ENCODE data around the gene ZNF611. TPM values are rescaled to one million over a fixed set of nuclear protein-coding genes. Genes with fewer than 3 reads are reported as not detected.
"Not testable (repeated sequence)": the region's sequence is repeated elsewhere in the genome, so short reads cannot be mapped to it uniquely, and the experiment has no call there.

Gene ZNF611
- total RNA-seq: 10 to 100 TPM; 16.6 to 31.5 TPM
- polyA plus RNA-seq (ENCODE audit: insufficient read length in 2 of 2): 10 to 100 TPM; 16.5 to 20.2 TPM
- long read RNA-seq, donor 1, full-length matches to known transcripts: 2 of 2 reads
- long read RNA-seq, donor 1, partial matches to known transcripts: 0 of 2 reads
- long read RNA-seq, donor 1, other reads (novel, unspliced or antisense): 0 of 2 reads
- long read RNA-seq, donor 2: 0 reads
- long read RNA-seq, donor 3, full-length matches to known transcripts: 1 of 1 reads
- long read RNA-seq, donor 3, partial matches to known transcripts: 0 of 1 reads
- long read RNA-seq, donor 3, other reads (novel, unspliced or antisense): 0 of 1 reads
- long read RNA-seq, donor 4: 0 reads

DNA sequence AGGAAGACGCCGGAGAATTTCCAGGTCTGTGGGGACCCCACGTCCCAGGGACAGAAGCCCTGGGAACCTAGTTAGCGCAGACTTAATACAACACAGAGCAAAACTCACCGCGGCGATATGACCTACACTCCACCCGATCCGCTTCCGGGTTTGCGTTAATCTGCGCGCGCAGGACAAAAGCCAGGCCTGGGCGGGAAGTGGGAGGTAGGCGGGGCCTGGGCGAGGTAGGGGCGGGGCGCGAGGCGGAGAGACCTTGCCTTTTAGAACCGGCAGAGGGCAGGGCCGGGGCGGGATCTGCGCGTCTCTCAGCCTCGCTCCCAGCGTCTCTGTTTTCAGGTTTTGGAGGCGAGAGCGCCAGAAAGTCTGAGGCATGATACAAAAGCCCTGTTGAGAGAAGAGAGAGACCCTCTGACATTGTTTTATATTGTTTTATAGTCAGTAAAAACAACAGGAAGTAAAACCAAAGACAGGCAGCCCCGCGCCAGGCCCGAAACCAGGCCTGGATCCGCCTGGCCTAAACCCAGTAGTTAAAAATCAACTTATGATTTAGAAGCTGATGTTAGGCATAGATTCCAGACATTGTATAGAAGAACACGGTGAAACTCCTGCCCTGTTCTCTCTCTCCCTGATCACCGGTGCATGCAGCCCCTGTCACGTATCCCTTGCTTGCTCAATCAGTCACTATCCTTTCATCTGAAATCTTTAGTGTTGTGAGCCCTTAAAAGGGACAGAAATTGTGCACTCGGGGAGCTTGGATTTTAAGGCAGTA, at the start of gene ZNF611:
ZNF611 (minus strand) TSS at position 152 of the 769 bp plus-strand sequence. CDS start 19,150 bp downstream, outside the sequence.
- peak; percentile 87 to 99 (median 91) for DNase-seq (ENCODE audit: low read depth in 4 of 6, low spot score in 6 of 6)
- H3K4me3 ChIP-seq (ENCODE audit: low read depth, low read length): peak within 1 kb of the TSS; percentile 60
- peaks cover 3% of the 10 kb centered on the region for H3K36me3 ChIP-seq (ENCODE audit: control insufficient read depth, insufficient read depth, low read length)
- WGBS (ENCODE audit: insufficient coverage): under 1% methylated on average over 26 of the region's 38 CpGs
- peak within 1 kb of the TSS; percentile 83 for H3K27ac ChIP-seq (ENCODE audit: low read depth, low read length)
- H3K4me1 ChIP-seq (ENCODE audit: control insufficient read depth, insufficient read depth, low read length): peaks cover 17% of the 10 kb centered on the region
- no peaks in the 10 kb centered on the region for H3K27me3 ChIP-seq (ENCODE audit: control insufficient read depth, insufficient read depth, low read length)
- H3K9me3 ChIP-seq (ENCODE audit: control insufficient read depth, insufficient read depth, low read length): no peaks in the 10 kb centered on the region

DNA sequence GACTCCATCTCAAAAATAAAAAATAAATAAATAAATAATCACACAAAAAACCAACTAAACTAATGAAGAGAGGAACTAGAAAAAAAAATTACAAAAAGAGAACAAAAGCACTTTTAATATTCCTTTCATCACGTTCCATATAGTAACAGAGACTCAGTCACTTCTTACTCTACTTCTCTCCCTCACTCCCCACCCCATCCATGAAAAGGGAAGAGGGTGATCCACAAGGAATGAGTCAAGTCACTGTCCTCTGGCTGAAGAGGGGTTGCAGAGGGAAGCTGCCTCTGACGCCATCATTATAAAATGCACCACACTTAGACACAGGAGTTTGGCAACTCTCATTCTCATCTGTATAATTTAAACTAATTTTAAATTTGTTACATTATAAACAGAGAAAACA, 48.0 kb upstream of the ZNF611 start:
- H3K27ac ChIP-seq (ENCODE audit: low read depth, low read length); H3K9me3 ChIP-seq (ENCODE audit: control insufficient read depth, insufficient read depth, low read length); H3K27me3 ChIP-seq (ENCODE audit: control insufficient read depth, insufficient read depth, low read length); H3K36me3 ChIP-seq (ENCODE audit: control insufficient read depth, insufficient read depth, low read length); H3K4me3 ChIP-seq (ENCODE audit: low read depth, low read length); DNase-seq (ENCODE audit: low read depth in 4 of 6, low spot score in 6 of 6): not testable (repeated sequence)
- peaks cover 16% of the 10 kb centered on the region for H3K4me1 ChIP-seq (ENCODE audit: control insufficient read depth, insufficient read depth, low read length)
- WGBS (ENCODE audit: insufficient coverage): no CpG with 5 or more reads among the region's 2 CpGs

DNA sequence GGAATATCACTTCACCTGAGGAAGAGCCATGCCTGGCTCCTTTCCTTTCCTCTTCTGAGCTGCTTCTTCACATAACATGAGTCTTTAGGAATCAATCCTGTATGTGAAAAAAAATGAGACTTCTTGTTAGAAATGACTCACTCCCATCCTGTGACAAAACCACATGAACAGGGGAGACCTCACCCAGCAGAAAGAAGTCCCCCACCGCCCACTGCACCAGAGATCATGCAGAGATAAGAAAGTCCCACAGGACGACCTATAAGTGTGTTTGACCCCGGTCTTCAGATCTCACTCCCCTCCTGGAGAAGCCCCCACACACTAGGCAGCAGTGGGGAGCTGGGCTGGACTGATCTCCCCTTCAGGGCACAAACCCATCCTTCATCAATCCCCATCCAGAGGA, 44.0 kb upstream of the ZNF611 start:
- Histone ChIP-seq H3K36me3 (ENCODE audit: control insufficient read depth, insufficient read depth, low read length) (no peaks in the 10 kb centered on the region), H3K27ac (ENCODE audit: low read depth, low read length) (no peak overlapping the region)
- WGBS (ENCODE audit: insufficient coverage): 77% methylated on average over 3 of the region's 3 CpGs

DNA sequence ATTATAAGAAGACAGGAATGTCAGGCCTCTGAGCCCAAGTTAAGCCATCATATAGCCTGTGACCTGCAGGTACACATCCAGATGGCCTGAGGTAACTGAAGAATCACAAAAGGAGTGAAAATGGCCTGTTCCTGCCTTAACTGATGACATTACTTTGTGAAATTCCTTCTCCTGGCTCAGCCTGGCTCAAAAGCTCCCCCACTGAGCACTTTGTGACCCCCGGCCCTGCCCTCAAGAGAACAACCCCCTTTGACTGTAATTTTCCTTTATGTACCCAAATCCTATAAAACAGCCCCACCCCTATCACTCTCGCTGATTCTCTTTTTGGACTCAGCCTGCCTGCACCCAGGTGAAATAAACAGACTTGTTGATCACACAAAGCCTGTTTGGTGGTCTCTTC, 21.6 kb upstream of the ZNF611 start:
- not testable (repeated sequence) for H3K9me3 ChIP-seq (ENCODE audit: control insufficient read depth, insufficient read depth, low read length); H3K4me1 ChIP-seq (ENCODE audit: control insufficient read depth, insufficient read depth, low read length); DNase-seq (ENCODE audit: low read depth in 4 of 6, low spot score in 6 of 6); H3K4me3 ChIP-seq (ENCODE audit: low read depth, low read length); H3K36me3 ChIP-seq (ENCODE audit: control insufficient read depth, insufficient read depth, low read length); H3K27ac ChIP-seq (ENCODE audit: low read depth, low read length); H3K27me3 ChIP-seq (ENCODE audit: control insufficient read depth, insufficient read depth, low read length)
- WGBS (ENCODE audit: insufficient coverage): 68% methylated on average over 2 of the region's 2 CpGs

More for the DNA sequence above, 44.0 kb upstream of the ZNF611 start:
- DNase-seq (ENCODE audit: low read depth in 4 of 6, low spot score in 6 of 6): no peak
- no peak overlapping the region for H3K4me3 ChIP-seq (ENCODE audit: low read depth, low read length)
- H3K4me1 ChIP-seq (ENCODE audit: control insufficient read depth, insufficient read depth, low read length): no peaks in the 10 kb centered on the region
- no peaks in the 10 kb centered on the region for H3K27me3 ChIP-seq (ENCODE audit: control insufficient read depth, insufficient read depth, low read length)
- no peaks in the 10 kb centered on the region for H3K9me3 ChIP-seq (ENCODE audit: control insufficient read depth, insufficient read depth, low read length)

DNA sequence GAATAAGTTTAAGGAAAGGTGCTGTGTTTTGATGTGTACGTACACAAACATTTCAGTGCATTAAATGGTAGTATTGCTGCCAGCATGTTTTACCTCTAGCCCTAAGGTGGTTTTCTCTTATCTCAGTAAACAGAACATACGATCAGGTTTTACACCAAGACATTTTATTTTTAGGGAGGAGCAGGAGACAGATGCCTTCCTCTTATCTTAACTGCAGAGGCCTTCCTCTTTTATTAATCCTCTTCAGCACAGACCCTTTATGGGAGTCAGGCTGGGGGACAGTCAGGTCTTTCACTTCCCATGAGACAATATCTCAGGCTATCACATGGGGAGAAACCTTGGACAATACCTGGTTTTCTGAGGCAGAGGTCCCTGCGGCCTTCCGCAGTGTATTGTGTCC, 14.9 kb upstream of the ZNF611 start:
- Histone ChIP-seq H3K36me3 (ENCODE audit: control insufficient read depth, insufficient read depth, low read length) (no peaks in the 10 kb centered on the region), H3K9me3 (ENCODE audit: control insufficient read depth, insufficient read depth, low read length) (no peaks in the 10 kb centered on the region), H3K4me3 (ENCODE audit: low read depth, low read length) (no peak overlapping the region), H3K27me3 (ENCODE audit: control insufficient read depth, insufficient read depth, low read length) (no peaks in the 10 kb centered on the region), H3K27ac (ENCODE audit: low read depth, low read length) (no peak overlapping the region), H3K4me1 (ENCODE audit: control insufficient read depth, insufficient read depth, low read length) (no peaks in the 10 kb centered on the region)
- no CpG with 5 or more reads among the region's 4 CpGs for WGBS (ENCODE audit: insufficient coverage)
- no peak for DNase-seq (ENCODE audit: low read depth in 4 of 6, low spot score in 6 of 6)

DNA sequence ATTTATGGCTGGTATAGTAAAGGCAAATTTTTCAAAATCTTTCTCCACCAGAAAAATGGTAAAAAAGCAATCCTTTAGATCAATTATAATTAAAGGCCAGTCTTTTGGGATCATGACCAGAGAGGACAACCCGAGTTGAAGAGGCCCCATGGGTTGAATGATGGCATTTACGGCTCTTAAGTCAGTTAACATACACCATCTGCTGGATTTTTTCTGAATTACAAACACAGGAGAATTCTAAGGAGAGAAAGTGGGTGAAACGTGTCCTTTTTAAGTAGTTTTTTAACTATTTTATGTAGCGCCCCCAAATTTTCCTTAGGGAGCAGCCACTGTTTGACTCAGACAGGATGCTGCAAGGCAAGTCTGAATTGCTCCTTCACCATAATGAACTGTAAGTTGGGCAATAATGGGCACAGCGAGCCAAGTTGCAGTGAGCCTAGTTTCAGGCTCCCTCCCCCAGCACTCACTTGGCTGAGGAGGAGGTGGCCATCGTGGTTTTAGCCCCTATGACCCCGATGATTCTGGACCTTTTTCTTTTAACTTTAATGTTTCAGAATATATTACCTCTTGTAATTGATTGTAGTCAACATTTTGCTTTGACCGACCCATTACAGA, 13.6 kb upstream of the ZNF611 start:
- H3K9me3 ChIP-seq (ENCODE audit: control insufficient read depth, insufficient read depth, low read length): no peaks in the 10 kb centered on the region
- H3K27ac ChIP-seq (ENCODE audit: low read depth, low read length): no peak overlapping the region
- DNase-seq (ENCODE audit: low read depth in 4 of 6, low spot score in 6 of 6): peak in 2 of 6 donors; percentile 54 to 83
- H3K27me3 ChIP-seq (ENCODE audit: control insufficient read depth, insufficient read depth, low read length): no peaks in the 10 kb centered on the region
- WGBS (ENCODE audit: insufficient coverage): 72% methylated on average over 2 of the region's 8 CpGs
- H3K36me3 ChIP-seq (ENCODE audit: control insufficient read depth, insufficient read depth, low read length): no peaks in the 10 kb centered on the region
- H3K4me1 ChIP-seq (ENCODE audit: control insufficient read depth, insufficient read depth, low read length): no peaks in the 10 kb centered on the region
- H3K4me3 ChIP-seq (ENCODE audit: low read depth, low read length): no peak overlapping the region

DNA sequence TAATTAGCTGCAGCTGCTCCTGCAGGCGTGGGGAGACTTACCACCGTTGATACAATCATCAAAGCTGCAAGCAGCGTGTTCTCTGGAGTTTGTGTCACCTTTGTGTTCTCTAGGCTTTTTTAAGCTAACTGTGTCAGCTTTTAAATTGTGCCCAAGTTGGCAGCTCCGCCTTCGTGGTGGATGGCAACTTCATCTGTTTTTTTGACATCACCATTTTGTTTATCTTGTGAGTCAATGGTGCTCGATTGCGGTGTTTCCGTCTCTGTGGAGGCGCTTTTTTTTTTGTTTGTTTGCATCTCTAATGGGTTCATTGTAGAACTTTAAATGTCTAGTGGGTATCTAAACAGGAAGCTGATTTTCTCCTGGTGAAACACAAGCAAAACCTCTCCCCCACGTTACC, 11.1 kb upstream of the ZNF611 start:
- not testable (repeated sequence) for H3K27me3 ChIP-seq (ENCODE audit: control insufficient read depth, insufficient read depth, low read length); H3K27ac ChIP-seq (ENCODE audit: low read depth, low read length); H3K4me3 ChIP-seq (ENCODE audit: low read depth, low read length); H3K4me1 ChIP-seq (ENCODE audit: control insufficient read depth, insufficient read depth, low read length); H3K9me3 ChIP-seq (ENCODE audit: control insufficient read depth, insufficient read depth, low read length); DNase-seq (ENCODE audit: low read depth in 4 of 6, low spot score in 6 of 6); H3K36me3 ChIP-seq (ENCODE audit: control insufficient read depth, insufficient read depth, low read length)
- WGBS (ENCODE audit: insufficient coverage): 56% methylated on average over 7 of the region's 10 CpGs

DNA sequence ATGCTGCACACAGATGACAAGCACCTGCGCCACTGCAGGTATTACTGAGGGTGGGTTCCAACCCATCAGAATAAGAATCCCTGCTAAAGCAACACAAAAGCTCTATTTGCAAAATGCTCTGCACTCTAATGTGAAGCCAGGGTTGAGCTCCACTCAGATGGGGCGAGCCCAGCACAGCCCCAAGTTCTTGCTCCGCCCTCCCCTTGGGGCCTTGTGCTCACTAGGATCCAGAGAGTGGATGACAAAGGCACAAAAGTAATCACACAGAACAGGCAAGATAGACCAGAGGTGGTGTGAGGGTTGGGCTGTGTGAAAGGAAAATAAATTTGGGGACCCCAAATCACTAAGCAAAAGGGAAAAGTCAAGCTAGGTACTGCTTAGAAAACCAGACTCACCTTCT, 8.2 kb upstream of the ZNF611 start:
- no peak for DNase-seq (ENCODE audit: low read depth in 4 of 6, low spot score in 6 of 6)
- WGBS (ENCODE audit: insufficient coverage): 93% methylated on average over 3 of the region's 3 CpGs
- no peak overlapping the region for H3K4me3 ChIP-seq (ENCODE audit: low read depth, low read length)

DNA sequence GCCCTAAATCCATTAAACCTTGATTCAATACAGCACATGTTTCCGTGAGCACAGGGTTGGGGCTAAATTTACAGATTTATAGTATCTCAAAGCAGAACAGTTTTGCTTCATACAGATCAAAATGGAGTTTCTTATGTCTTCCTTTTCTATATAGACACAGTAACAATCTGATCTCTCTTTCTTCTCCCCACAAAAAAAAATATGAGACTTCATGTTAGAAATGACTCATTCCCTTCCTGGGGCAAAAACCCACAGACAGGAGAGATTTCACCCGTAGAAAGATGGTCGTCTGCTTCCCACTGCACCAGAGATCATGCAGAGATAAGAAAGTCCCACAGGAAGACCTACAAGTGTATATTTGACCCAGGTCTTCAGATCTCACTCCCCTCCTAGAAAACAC, 7.7 kb upstream of the ZNF611 start:
- Histone ChIP-seq H3K27me3 (ENCODE audit: control insufficient read depth, insufficient read depth, low read length) (no peaks in the 10 kb centered on the region), H3K4me1 (ENCODE audit: control insufficient read depth, insufficient read depth, low read length) (no peaks in the 10 kb centered on the region), H3K27ac (ENCODE audit: low read depth, low read length) (no peak overlapping the region), H3K9me3 (ENCODE audit: control insufficient read depth, insufficient read depth, low read length) (no peaks in the 10 kb centered on the region), H3K4me3 (ENCODE audit: low read depth, low read length) (no peak overlapping the region), H3K36me3 (ENCODE audit: control insufficient read depth, insufficient read depth, low read length) (no peaks in the 10 kb centered on the region)
- no CpG with 5 or more reads among the region's 3 CpGs for WGBS (ENCODE audit: insufficient coverage)
- DNase-seq (ENCODE audit: low read depth in 4 of 6, low spot score in 6 of 6): no peak

More for the DNA sequence above, 8.2 kb upstream of the ZNF611 start:
- no peaks in the 10 kb centered on the region for H3K27me3 ChIP-seq (ENCODE audit: control insufficient read depth, insufficient read depth, low read length)
- H3K27ac ChIP-seq (ENCODE audit: low read depth, low read length): no peak overlapping the region
- no peaks in the 10 kb centered on the region for H3K36me3 ChIP-seq (ENCODE audit: control insufficient read depth, insufficient read depth, low read length)
- H3K4me1 ChIP-seq (ENCODE audit: control insufficient read depth, insufficient read depth, low read length): no peaks in the 10 kb centered on the region
- H3K9me3 ChIP-seq (ENCODE audit: control insufficient read depth, insufficient read depth, low read length): no peaks in the 10 kb centered on the region

Data from spinal cord (tissue), 10 donors.